ENCODE data around the gene ERG28.

The ERG28 gene

DNA sequence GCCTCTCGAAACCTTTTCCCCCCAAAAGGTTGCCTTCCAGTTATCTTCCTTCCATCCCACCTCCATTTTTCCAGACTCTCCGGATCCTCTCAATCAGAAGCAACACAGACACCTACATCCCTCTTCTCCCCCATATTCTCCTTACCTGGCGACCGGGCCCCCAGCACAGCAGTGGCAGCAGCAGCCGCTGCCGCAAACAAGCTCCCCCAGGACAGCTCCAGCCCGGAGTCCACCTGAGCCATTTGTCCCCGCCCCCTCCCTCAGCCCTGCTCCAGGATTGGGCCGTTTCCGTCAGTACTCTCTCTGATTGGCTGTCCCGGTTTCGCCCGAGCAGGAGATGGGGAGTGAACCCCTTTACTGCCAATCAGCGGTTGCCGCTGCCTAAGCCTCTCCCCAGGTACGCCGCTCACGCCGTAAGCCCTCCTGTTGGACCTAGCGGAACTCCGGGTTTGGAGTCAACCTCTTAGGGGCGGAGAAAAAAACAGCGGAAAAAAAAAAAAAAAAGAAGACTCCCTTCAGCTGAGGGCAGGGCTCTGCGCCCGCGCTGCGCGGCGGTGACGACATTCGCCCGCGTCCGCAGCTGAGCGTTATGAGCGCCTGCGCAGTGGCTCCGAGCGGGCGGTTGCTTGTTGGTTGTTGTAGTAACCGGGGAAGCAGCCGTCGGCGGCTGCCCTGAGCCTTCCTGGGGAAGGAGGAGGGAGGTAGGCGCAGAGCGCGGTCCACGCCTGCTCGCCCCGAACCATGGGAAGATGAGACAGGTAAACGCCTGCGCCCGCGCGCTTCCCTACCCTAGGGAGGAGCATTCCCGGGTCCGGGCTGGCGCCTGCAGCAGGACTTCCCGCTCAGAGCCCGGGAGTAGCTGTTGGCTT lies at the start of gene ERG28, which contains the start of gene TTLL5:
Gene ERG28 (minus strand): TSS at position 247 of the 869 bp plus-strand sequence. CDS start 3,374 bp downstream, outside the sequence.
Gene TTLL5 (plus strand): TSS at position 617 of the 869 bp plus-strand sequence. CDS start 1,904 bp downstream, outside the sequence.
- H3K27ac ChIP-seq (ENCODE audit: low read depth, low read length), result peak within 1 kb of the TSS; percentile 84
- H3K4me1 ChIP-seq (ENCODE audit: control insufficient read depth in 1 of 2, insufficient read depth in 2 of 2, low read length in 2 of 2), result peaks cover 10 to 15% of the 10 kb centered on the region in 2 donors
- H3K36me3 ChIP-seq (ENCODE audit: control insufficient read depth in 1 of 2, insufficient read depth in 2 of 2, low read length in 2 of 2), result peaks cover 0 to 22% of the 10 kb centered on the region in 2 donors

DNA sequence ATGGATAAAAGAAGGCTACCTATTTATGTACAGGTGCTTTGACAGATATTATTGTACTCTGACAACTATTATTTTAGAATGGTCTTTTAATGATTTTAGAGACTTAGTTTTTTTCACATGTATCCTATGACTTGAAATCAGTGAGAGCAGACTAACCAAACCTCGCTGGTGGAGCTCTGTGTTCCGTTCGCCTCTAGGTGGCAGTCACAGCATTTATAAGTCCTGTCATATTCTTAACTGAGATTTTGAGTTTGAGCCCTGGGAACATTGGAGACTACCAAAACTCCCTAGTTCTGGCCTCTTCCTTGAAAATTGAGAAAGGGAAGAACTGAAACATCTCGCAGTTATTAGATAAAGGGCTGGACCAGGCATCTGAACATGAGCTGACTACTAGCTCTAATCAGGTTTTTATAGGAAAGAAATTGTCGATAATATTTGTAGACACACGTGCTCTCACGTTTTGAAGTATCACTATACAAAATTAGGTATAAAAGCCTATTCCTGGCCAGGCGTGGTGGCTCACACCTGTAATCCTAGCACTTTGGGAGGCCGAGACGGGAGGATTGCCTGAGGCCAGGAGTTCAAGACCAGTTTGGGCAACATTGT lies 48.6 kb upstream of the ERG28 start:
- Histone ChIP-seq H3K9me3 (ENCODE audit: control insufficient read depth in 1 of 2, low read length in 2 of 2) (no peaks in the 10 kb centered on the region), H3K9ac (ENCODE audit: low read depth in 1 of 2, low read length in 2 of 2) (no peak overlapping the region), H3K27ac (ENCODE audit: low read depth, low read length) (no peak overlapping the region), H3K4me1 (ENCODE audit: control insufficient read depth in 1 of 2, insufficient read depth in 2 of 2, low read length in 2 of 2) (no peaks in the 10 kb centered on the region), H3K36me3 (ENCODE audit: control insufficient read depth in 1 of 2, insufficient read depth in 2 of 2, low read length in 2 of 2) (peaks cover 0 to 5% of the 10 kb centered on the region in 2 donors), H3K4me3 (ENCODE audit: low read depth in 1 of 2, low read length in 2 of 2) (no peak overlapping the region), H3K27me3 (ENCODE audit: control insufficient read depth in 1 of 2, insufficient read depth in 2 of 2, low read length in 2 of 2) (no peaks in the 10 kb centered on the region)

More for the DNA sequence above, at the start of gene ERG28, which contains the start of gene TTLL5:
- Histone ChIP-seq H3K9ac (ENCODE audit: low read depth in 1 of 2, low read length in 2 of 2) (peak within 1 kb of the TSS; percentile 74 to 82), H3K4me3 (ENCODE audit: low read depth in 1 of 2, low read length in 2 of 2) (peak within 1 kb of the TSS; percentile 79 to 82), H3K9me3 (ENCODE audit: control insufficient read depth in 1 of 2, low read length in 2 of 2) (no peaks in the 10 kb centered on the region), H3K27me3 (ENCODE audit: control insufficient read depth in 1 of 2, insufficient read depth in 2 of 2, low read length in 2 of 2) (no peaks in the 10 kb centered on the region)

- Histone ChIP-seq H3K9ac (ENCODE audit: low read depth in 1 of 2, low read length in 2 of 2) (no peak overlapping the region), H3K4me1 (ENCODE audit: control insufficient read depth in 1 of 2, insufficient read depth in 2 of 2, low read length in 2 of 2) (no peaks in the 10 kb centered on the region), H3K9me3 (ENCODE audit: control insufficient read depth in 1 of 2, low read length in 2 of 2) (no peaks in the 10 kb centered on the region), H3K36me3 (ENCODE audit: control insufficient read depth in 1 of 2, insufficient read depth in 2 of 2, low read length in 2 of 2) (peaks cover 5 to 21% of the 10 kb centered on the region in 2 donors), H3K27me3 (ENCODE audit: control insufficient read depth in 1 of 2, insufficient read depth in 2 of 2, low read length in 2 of 2) (no peaks in the 10 kb centered on the region), H3K4me3 (ENCODE audit: low read depth in 1 of 2, low read length in 2 of 2) (no peak overlapping the region), H3K27ac (ENCODE audit: low read depth, low read length) (no peak overlapping the region)
These were observed 44.3 kb upstream of the ERG28 start for GRCh38 chr14:75705014-75705413.

- Histone ChIP-seq H3K27me3 (ENCODE audit: control insufficient read depth in 1 of 2, insufficient read depth in 2 of 2, low read length in 2 of 2) (no peaks in the 10 kb centered on the region), H3K36me3 (ENCODE audit: control insufficient read depth in 1 of 2, insufficient read depth in 2 of 2, low read length in 2 of 2) (peaks cover 12 to 30% of the 10 kb centered on the region in 2 donors), H3K4me3 (ENCODE audit: low read depth in 1 of 2, low read length in 2 of 2) (no peak overlapping the region), H3K27ac (ENCODE audit: low read depth, low read length) (no peak overlapping the region), H3K9ac (ENCODE audit: low read depth in 1 of 2, low read length in 2 of 2) (no peak overlapping the region), H3K4me1 (ENCODE audit: control insufficient read depth in 1 of 2, insufficient read depth in 2 of 2, low read length in 2 of 2) (no peaks in the 10 kb centered on the region), H3K9me3 (ENCODE audit: control insufficient read depth in 1 of 2, low read length in 2 of 2) (no peaks in the 10 kb centered on the region)
These were observed 42.8 kb upstream of the ERG28 start for GRCh38 chr14:75703467-75703866.

DNA sequence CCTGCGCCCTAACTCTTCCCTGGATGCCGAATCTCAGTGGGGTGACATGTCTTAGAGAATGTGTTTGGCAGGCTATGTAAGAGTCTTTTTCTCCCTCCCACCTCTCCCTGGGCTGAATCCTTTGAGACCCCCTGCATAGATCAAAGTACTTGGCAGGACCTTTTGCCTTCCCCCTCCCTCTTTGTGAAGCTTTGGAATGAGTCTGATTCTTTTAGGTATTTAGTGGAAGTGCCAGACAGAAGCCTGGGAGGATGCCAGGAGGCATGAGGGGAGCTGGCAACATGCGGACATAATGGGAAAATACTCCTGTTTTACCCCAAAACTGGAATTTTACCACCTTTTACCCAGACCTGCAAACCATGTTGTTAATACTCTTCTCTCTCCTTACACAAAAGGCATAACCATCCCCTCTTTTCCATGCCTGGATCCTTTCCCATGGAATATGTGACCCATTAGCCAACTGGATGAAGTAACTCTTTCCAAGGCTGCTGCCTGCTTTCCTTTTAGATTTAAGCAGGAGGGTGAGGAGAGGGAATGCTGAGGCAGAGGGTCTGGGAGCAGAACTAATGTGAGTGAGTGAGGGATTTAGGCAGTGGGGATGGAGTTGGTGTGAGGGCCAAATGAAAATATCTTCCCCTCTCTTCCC lies 42.1 kb upstream of the ERG28 start:
- Histone ChIP-seq H3K9ac (ENCODE audit: low read depth in 1 of 2, low read length in 2 of 2) (no peak overlapping the region), H3K36me3 (ENCODE audit: control insufficient read depth in 1 of 2, insufficient read depth in 2 of 2, low read length in 2 of 2) (peaks cover 12 to 29% of the 10 kb centered on the region in 2 donors), H3K27ac (ENCODE audit: low read depth, low read length) (no peak overlapping the region), H3K9me3 (ENCODE audit: control insufficient read depth in 1 of 2, low read length in 2 of 2) (no peaks in the 10 kb centered on the region), H3K27me3 (ENCODE audit: control insufficient read depth in 1 of 2, insufficient read depth in 2 of 2, low read length in 2 of 2) (no peaks in the 10 kb centered on the region), H3K4me3 (ENCODE audit: low read depth in 1 of 2, low read length in 2 of 2) (no peak overlapping the region), H3K4me1 (ENCODE audit: control insufficient read depth in 1 of 2, insufficient read depth in 2 of 2, low read length in 2 of 2) (no peaks in the 10 kb centered on the region)

GRCh38 chr14:75702122-75702521 lies 41.4 kb upstream of the ERG28 start:
- no peaks in the 10 kb centered on the region for H3K4me1 ChIP-seq (ENCODE audit: control insufficient read depth in 1 of 2, insufficient read depth in 2 of 2, low read length in 2 of 2)
- peaks cover 12 to 27% of the 10 kb centered on the region in 2 donors for H3K36me3 ChIP-seq (ENCODE audit: control insufficient read depth in 1 of 2, insufficient read depth in 2 of 2, low read length in 2 of 2)
- H3K9me3 ChIP-seq (ENCODE audit: control insufficient read depth in 1 of 2, low read length in 2 of 2), result no peaks in the 10 kb centered on the region
- no peaks in the 10 kb centered on the region for H3K27me3 ChIP-seq (ENCODE audit: control insufficient read depth in 1 of 2, insufficient read depth in 2 of 2, low read length in 2 of 2)
- H3K9ac ChIP-seq (ENCODE audit: low read depth in 1 of 2, low read length in 2 of 2), result no peak overlapping the region
- no peak overlapping the region for H3K27ac ChIP-seq (ENCODE audit: low read depth, low read length)
- H3K4me3 ChIP-seq (ENCODE audit: low read depth in 1 of 2, low read length in 2 of 2), result no peak overlapping the region

DNA sequence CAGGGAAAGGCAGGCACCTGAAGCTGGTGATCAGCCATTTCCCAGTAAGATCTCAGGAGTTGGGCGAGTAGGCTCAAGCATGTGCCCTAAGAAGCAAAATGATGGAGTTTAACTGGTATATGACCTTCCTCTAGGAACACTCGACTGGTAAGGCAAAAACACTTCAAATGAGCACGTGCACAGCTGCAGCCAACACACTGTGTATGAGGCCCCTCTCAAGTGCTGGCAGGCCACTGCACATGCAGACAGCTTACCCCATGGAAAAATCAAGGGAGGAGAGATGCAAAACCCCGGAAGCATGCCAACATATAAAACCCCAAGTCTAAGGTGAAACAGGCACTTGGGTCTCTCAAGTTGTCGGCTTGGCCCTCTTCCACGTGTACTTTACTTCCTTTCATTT lies 39.6 kb upstream of the ERG28 start:
- Histone ChIP-seq H3K27ac (ENCODE audit: low read depth, low read length) (no peak overlapping the region), H3K9me3 (ENCODE audit: control insufficient read depth in 1 of 2, low read length in 2 of 2) (no peaks in the 10 kb centered on the region), H3K4me1 (ENCODE audit: control insufficient read depth in 1 of 2, insufficient read depth in 2 of 2, low read length in 2 of 2) (no peaks in the 10 kb centered on the region), H3K27me3 (ENCODE audit: control insufficient read depth in 1 of 2, insufficient read depth in 2 of 2, low read length in 2 of 2) (no peaks in the 10 kb centered on the region), H3K4me3 (ENCODE audit: low read depth in 1 of 2, low read length in 2 of 2) (no peak overlapping the region), H3K9ac (ENCODE audit: low read depth in 1 of 2, low read length in 2 of 2) (no peak overlapping the region), H3K36me3 (ENCODE audit: control insufficient read depth in 1 of 2, insufficient read depth in 2 of 2, low read length in 2 of 2) (peaks cover 12 to 27% of the 10 kb centered on the region in 2 donors)

GRCh38 chr14:75699331-75699730 lies 38.7 kb upstream of the ERG28 start:
- Histone ChIP-seq H3K27me3 (ENCODE audit: control insufficient read depth in 1 of 2, insufficient read depth in 2 of 2, low read length in 2 of 2) (no peaks in the 10 kb centered on the region), H3K9me3 (ENCODE audit: control insufficient read depth in 1 of 2, low read length in 2 of 2) (no peaks in the 10 kb centered on the region), H3K36me3 (ENCODE audit: control insufficient read depth in 1 of 2, insufficient read depth in 2 of 2, low read length in 2 of 2) (peaks cover 12 to 28% of the 10 kb centered on the region in 2 donors), H3K27ac (ENCODE audit: low read depth, low read length) (no peak overlapping the region), H3K4me3 (ENCODE audit: low read depth in 1 of 2, low read length in 2 of 2) (no peak overlapping the region), H3K4me1 (ENCODE audit: control insufficient read depth in 1 of 2, insufficient read depth in 2 of 2, low read length in 2 of 2) (no peaks in the 10 kb centered on the region), H3K9ac (ENCODE audit: low read depth in 1 of 2, low read length in 2 of 2) (no peak overlapping the region)

GRCh38 chr14:75697918-75698317 lies 37.2 kb upstream of the ERG28 start:
- peaks cover 17 to 33% of the 10 kb centered on the region in 2 donors for H3K36me3 ChIP-seq (ENCODE audit: control insufficient read depth in 1 of 2, insufficient read depth in 2 of 2, low read length in 2 of 2)
- no peak overlapping the region for H3K27ac ChIP-seq (ENCODE audit: low read depth, low read length)
- no peaks in the 10 kb centered on the region for H3K9me3 ChIP-seq (ENCODE audit: control insufficient read depth in 1 of 2, low read length in 2 of 2)
- no peaks in the 10 kb centered on the region for H3K4me1 ChIP-seq (ENCODE audit: control insufficient read depth in 1 of 2, insufficient read depth in 2 of 2, low read length in 2 of 2)
- no peak overlapping the region for H3K9ac ChIP-seq (ENCODE audit: low read depth in 1 of 2, low read length in 2 of 2)
- no peak overlapping the region for H3K4me3 ChIP-seq (ENCODE audit: low read depth in 1 of 2, low read length in 2 of 2)
- no peaks in the 10 kb centered on the region for H3K27me3 ChIP-seq (ENCODE audit: control insufficient read depth in 1 of 2, insufficient read depth in 2 of 2, low read length in 2 of 2)

- H3K27ac ChIP-seq (ENCODE audit: low read depth, low read length), result no peak overlapping the region
- no peaks in the 10 kb centered on the region for H3K27me3 ChIP-seq (ENCODE audit: control insufficient read depth in 1 of 2, insufficient read depth in 2 of 2, low read length in 2 of 2)
- H3K4me1 ChIP-seq (ENCODE audit: control insufficient read depth in 1 of 2, insufficient read depth in 2 of 2, low read length in 2 of 2), result no peaks in the 10 kb centered on the region
- no peaks in the 10 kb centered on the region for H3K9me3 ChIP-seq (ENCODE audit: control insufficient read depth in 1 of 2, low read length in 2 of 2)
- peaks cover 12 to 36% of the 10 kb centered on the region in 2 donors for H3K36me3 ChIP-seq (ENCODE audit: control insufficient read depth in 1 of 2, insufficient read depth in 2 of 2, low read length in 2 of 2)
- H3K9ac ChIP-seq (ENCODE audit: low read depth in 1 of 2, low read length in 2 of 2), result no peak overlapping the region
- H3K4me3 ChIP-seq (ENCODE audit: low read depth in 1 of 2, low read length in 2 of 2), result no peak overlapping the region
These were observed 36.7 kb upstream of the ERG28 start for GRCh38 chr14:75697386-75697785.

Measured in duodenal mucosa (tissue), 2 donors.